Measurements from ENCODE around the gene STAMBPL1. TPM values are rescaled to one million over a fixed set of nuclear protein-coding genes. Genes with fewer than 3 reads are reported as not detected.
"Not testable (repeated sequence)": the region's sequence is repeated elsewhere in the genome, so short reads cannot be mapped to it uniquely, and the experiment has no call there.

The STAMBPL1 gene
- total RNA-seq, 1 experiment from 2014 or later, result 38.7 TPM

DNA sequence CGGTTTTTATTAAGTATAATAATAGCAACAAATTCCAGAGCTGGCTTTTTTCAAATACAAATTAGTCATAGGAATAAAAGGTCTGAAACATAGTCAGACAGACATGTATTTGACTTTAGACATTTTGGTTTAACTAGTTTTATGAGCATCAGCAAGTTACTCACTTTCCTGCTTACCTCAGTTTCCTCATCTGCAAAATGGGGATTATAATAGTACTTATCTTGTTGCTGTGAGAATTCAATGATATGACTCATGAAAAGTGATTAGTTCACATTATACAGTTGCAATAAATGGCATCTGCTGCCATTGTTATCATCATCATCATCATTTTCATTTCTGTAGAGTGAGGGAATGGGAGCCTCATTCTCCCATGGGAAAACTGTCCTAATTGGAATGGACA lies 39.0 kb downstream of the STAMBPL1 start:
- DNase-seq (ENCODE audit: low read depth), result no peak

DNA sequence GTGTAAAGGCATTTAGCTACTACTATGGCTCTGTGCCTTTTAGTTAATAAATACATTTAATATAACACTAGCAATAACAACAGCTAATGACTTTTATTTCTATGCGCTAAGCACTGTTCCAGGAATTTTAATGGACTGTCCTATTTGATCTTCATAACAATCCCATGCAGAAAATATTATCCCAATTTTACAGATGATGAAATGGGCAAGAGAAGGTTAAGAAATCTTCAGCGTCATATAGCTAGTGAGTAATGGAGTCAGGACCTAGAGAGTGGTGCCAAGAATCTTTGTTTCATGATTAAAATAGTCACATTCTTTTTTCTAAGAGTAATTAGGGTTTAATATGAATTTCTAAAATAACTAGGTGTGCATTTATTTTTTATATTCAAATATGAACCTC lies 40.2 kb downstream of the STAMBPL1 start:
- no peak for DNase-seq (ENCODE audit: low read depth)

DNA sequence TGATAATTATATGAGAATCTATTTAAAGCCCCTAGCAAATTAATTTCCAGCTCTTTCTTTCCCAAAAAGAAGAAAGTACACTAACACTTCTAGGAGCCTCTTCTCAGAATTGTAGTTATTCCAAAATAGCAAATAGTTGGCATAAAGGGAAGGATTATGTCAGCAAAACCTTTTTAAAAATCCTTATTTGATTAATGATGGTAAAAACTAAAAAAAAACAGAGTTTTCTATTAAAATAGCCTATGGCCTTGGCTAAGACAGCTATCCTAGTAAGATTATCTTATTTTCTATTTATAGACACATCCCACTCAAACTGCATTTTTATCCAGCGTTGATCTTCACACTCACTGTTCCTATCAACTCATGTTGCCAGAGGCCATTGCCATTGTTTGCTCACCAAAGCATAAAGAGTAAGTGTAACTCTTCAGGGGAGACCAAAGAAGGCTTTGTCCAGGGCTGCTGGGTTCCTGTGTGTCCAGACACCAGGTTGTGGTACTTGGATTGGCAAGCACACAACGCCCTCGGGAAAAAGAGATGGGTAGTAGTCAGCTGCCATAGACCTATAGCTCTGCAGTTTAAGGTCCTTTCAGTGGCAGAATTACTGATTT lies 41.0 kb downstream of the STAMBPL1 start:
- DNase-seq (ENCODE audit: low read depth), result peak; percentile 87

GRCh38 chr10:88922041-88922440 lies 42.0 kb downstream of the STAMBPL1 start:
- no peak for DNase-seq (ENCODE audit: low read depth)

GRCh38 chr10:88923520-88923919 lies 43.5 kb downstream of the STAMBPL1 start:
- no peak for DNase-seq (ENCODE audit: low read depth)

DNA sequence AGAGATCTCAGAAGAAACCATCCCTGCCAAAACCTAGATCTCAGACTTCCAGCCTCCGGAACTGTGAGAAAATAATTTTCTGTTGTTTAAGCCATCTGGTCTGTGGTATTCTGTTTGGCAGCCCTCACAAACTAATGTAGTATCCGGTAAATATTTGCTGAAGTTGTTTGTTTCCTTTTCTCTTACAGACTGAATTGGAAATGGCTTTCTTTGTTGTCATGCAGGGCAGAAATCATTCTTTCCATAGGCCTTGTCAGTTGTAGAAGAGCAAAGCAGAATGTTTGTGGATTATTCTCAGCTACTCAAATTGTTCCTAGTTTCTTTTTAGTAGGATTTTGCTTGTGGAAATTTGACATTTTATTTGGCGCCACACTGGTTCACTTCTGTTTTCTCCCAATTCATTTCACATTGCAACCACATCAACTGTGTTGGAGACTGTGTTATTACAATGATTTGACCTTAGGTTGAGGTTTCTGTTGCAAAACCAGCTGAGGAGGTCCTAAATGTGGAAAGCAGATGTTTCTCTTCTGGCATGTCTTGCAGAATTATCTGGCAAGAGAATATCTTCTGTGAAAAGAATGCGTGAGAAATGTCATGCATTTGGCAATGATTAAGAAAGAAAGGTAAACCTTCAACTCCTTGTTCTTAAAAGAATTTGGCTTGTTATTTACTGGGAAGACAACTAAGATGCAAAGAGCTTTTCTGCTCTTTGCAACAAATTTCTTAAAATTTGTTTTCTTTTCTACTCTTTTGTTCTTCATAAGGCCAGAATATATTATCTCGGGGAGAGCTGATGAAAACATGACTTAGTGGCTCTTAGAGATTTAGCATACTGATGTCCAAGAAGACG lies 46.7 kb downstream of the STAMBPL1 start:
- peak; percentile 86 for DNase-seq (ENCODE audit: low read depth)

DNA sequence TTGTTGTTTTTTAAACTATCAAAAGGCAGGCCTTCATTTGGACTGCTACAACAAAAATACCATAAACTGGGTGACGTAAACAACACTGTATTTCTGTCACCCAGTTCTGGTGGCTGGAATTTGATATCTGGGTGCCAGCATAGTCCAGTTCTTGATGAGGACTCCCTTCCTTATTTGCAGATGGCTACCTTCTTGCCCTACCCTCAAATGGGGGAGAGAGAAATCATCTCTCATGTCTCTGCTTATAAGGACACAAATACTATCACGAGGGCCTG lies 47.3 kb downstream of the STAMBPL1 start:
- DNase-seq (ENCODE audit: low read depth), result no peak

DNA sequence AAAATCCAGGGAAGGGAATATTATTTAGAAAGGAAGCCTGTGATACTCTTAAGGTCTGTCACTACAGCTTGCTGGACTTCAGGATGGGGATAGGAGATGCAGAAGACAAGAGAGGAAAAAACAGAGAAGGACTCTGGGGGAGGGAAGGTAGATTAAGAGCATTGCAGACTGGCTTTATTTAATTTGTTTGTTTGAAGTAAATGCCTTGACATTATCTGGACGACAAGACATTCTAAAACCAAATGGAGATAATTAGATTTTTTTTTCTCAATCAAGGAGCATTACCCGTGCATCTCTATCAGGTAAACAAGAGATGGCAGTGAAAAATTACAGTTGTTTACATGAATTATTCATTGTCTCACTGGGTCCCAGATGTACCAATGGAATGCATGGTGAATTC lies 48.2 kb downstream of the STAMBPL1 start:
- no peak for DNase-seq (ENCODE audit: low read depth)

- no peak for DNase-seq (ENCODE audit: low read depth)
These were observed 51.5 kb downstream of the STAMBPL1 start for GRCh38 chr10:88931548-88931947.

DNA sequence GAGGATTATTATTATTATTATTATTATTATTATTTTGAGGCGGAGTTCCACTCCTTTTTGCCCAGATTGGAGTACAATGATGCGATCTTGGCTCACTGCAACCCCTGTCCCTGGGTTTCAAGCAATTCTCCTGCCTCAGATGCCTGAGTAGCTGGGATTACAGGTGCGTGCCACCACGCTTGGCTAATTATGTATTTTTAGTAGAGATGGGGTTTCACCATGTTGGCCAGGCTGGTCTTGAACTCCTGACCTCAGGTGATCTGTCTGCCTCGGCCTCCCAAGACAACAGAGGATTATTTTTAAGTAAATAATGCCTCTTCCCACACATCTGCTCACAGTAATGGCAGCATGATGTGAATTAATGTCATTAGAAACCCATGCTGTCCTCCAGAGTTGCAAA lies 52.0 kb downstream of the STAMBPL1 start:
- DNase-seq (ENCODE audit: low read depth), result not testable (repeated sequence)

GRCh38 chr10:88932539-88933256 lies 52.7 kb downstream of the STAMBPL1 start:
- DNase-seq (ENCODE audit: low read depth), result peak; percentile 88

DNA sequence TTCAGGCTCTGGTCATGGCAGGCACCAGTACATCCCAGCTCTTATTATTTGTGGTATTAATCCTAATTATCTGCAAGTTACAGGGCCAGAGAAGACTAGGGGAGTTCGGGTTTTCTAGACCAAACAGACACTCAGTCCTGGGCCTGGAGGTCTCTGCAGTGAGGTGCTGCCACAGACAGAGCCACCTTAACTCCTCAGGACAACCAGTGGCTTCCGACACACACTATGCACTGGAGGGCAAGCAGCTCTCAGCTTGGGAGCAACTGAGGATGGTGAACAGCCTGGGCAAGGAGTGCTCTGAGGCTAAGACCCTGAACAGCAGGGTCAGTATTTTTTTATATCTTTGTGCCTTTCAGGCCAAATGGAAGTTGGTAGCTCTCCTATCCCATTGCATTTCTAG lies 53.5 kb downstream of the STAMBPL1 start:
- no peak for DNase-seq (ENCODE audit: low read depth)

- peak; percentile 76 for DNase-seq (ENCODE audit: low read depth)
These were observed 55.0 kb downstream of the STAMBPL1 start for GRCh38 chr10:88934900-88935672.

DNA sequence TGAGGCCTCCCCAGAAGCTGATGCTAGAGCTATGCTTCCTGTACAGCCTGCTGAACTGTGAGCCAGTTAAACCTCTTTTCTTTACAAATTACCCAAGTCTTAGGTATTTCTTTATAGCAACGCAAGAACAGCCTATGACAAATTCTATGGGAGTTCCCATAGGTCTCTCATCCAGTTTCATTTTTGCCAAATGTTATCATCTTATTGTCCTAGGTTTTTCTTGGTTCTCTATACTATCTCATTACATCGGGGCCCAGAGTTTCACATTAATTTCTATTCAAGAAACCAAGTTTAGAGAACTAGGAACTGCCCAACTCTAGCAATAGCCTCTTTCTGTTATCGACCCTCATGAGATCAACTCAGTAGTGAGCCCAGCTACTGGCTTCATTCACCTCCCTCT lies 56.6 kb downstream of the STAMBPL1 start:
- no peak for DNase-seq (ENCODE audit: low read depth)

DNA sequence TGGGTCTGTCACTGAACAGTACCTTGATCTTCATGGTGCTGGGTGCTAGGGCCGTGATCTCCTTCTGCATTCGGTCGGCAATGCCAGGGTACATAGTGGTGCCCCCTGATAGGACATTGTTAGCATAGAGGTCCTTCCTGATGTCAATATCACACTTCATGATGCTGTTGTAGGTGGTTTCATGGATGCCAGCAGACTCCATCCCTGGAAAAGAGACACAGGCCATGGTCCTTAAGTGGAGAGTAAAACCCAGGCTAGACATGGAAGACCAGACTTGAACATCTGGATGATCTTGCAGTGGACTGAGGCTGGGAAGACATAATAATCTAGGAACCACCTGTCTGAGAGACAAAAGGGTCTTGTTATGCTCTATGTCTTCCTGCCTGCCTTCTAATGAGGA lies 58.0 kb downstream of the STAMBPL1 start:
- DNase-seq (ENCODE audit: low read depth), result no peak

GRCh38 chr10:88938938-88939337 lies 58.9 kb downstream of the STAMBPL1 start:
- no peak for DNase-seq (ENCODE audit: low read depth)

DNA sequence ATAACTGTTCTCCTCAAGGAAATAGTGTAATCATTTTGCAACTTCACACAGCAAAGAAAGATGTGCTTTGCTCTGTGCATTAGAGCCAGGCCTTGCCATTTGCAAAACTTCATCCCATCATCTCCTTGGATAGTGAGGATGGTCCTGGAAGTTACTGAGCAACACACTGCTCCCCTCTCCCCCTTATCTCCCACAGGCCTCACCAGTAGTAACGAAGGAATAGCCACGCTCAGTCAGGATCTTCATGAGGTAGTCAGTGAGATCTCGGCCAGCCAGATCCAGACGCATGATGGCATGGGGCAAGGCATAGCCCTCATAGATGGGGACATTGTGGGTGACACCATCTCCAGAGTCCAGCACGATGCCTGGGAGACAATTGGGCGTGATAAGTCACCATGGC lies 61.0 kb downstream of the STAMBPL1 start:
- no peak for DNase-seq (ENCODE audit: low read depth)

DNA sequence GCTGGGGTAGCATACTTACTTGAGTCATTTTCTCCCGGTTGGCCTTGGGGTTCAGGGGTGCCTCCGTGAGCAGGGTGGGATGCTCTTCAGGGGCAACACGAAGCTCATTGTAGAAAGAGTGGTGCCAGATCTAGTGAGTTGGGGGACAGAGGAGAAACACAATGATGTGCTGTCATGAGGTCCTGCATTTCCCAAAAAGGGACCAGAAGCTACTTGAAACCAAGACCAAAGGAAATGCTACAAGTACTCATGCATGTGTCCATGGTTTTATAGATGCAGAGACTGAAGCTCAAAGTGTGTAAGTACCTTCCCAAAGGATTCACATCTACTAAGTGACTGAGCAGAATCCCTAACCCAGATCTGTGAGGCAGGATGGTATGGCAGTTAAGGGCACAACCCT lies 63.7 kb downstream of the STAMBPL1 start:
- no peak for DNase-seq (ENCODE audit: low read depth)

DNA sequence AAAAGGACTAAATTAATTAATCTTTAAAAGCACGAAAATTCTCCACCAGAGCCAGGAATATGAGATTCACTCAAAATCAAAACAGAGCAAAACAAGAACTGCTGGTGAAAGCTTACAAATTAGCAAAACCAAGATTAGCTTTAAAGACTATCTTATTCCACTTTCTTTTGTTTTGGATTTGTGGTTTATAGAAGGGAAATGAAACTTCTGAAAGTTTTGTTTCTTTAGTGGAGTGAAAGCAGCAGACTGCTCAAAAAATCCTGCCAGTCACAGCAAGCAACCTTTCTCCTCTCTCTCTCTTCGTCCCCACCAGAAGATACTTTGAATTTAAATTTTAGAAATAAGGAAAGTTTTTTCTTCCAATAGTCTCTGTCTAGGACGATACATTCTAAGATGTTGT lies 64.8 kb downstream of the STAMBPL1 start:
- DNase-seq (ENCODE audit: low read depth), result no peak

DNA sequence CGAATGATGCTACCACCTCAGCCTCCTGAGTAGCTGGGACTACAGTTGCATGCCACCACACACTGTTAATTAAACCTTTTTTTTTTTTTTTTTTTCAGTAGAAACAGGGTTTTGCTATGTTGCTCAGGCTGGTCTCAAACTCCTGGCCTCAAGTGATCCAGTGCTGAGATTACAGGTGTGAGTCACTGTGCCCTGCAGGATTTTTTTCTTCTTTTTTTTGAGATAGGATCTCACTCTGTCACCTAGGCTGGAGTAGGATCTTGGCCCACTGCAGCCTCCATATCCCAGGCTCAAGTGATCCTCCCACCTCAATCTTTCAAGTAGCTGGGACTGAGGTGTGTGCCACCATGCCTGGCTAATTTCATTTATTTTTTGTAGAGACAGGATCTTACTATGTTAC lies 66.2 kb downstream of the STAMBPL1 start:
- DNase-seq (ENCODE audit: low read depth), result peak; percentile 15

DNA sequence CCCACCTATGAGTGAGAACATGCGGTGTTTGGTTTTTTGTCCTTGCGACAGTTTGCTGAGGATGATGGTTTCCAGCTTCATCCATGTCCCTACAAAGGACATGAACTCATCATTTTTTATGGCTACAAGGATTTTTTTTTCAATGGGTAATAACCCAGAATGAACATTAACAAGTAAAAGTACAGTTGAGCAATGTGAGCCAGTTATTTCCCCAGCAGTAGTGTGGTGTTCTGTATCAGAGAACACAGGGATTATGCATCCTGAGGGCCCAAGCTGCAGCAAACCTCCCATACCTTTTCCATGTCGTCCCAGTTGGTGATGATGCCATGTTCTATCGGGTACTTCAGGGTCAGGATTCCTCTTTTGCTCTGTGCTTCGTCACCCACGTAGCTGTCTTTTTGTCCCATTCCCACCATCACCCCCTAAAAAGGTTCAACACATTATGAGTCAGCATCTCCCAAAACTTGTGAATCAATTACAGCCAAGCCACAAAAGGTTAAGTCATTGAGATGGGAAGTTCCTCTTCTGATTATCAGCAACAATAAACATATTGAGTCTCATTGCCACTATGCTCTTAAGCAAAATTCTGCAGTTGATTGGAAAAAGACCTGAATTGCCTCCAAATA lies 67.0 kb downstream of the STAMBPL1 start:
- DNase-seq (ENCODE audit: low read depth), result no peak

DNA sequence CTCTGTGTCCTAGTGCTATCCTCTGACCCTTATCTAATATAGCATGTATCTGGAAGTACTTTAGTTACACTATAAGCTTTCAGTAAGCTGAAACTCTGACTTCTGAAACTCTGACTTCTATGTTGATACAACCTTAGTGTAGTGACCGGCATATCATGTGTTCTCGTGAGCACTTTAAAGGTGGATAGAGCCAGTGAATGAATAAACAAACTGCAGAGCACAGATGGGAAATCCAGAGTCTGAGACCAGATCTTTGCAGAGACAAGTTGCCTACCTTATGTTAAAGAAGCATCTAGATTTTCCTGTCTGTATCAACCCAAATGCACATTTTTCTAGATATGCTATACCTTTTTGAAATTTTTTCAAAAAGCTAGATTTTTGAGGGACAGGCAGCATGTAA lies 69.0 kb downstream of the STAMBPL1 start:
- no peak for DNase-seq (ENCODE audit: low read depth)
